HS-27A (cell line): ENCODE data around the gene PEX11A.

Experiments
- DNase-seq: peaks from one replicate; pipeline ENCODE4 v3.0.0-alpha.2; 2012; ENCODE audit warnings: low read depth, missing footprints

PEX11A gene

GRCh38 chr15:89654847-89655805 is 35.4 kb downstream of the PEX11A start, which contains the start of gene KIF7:
KIF7 (minus strand) TSS chr15:89655467; CDS start chr15:89652930, 2,537 bp downstream.
- no peak for DNase-seq

GRCh38 chr15:89654301-89654761 is 36.2 kb downstream of the PEX11A start:
- DNase-seq: no peak

GRCh38 chr15:89653578-89653977 is 37.0 kb downstream of the PEX11A start:
- no peak for DNase-seq

GRCh38 chr15:89652666-89653065 is 37.9 kb downstream of the PEX11A start:
- no peak for DNase-seq

- no peak for DNase-seq
Observed at GRCh38 chr15:89652131-89652530, 38.4 kb downstream of the PEX11A start.

GRCh38 chr15:89649716-89650115 is 40.8 kb downstream of the PEX11A start:
- DNase-seq: no peak

GRCh38 chr15:89649013-89649625 is 41.4 kb downstream of the PEX11A start:
- DNase-seq: no peak

GRCh38 chr15:89648106-89649012 is 42.2 kb downstream of the PEX11A start:
- no peak for DNase-seq

- DNase-seq: no peak
Observed at GRCh38 chr15:89647191-89647851, 43.2 kb downstream of the PEX11A start.

GRCh38 chr15:89646416-89647141 is 44.0 kb downstream of the PEX11A start:
- no peak for DNase-seq

- no peak for DNase-seq
Observed at GRCh38 chr15:89645680-89646079, 44.9 kb downstream of the PEX11A start.

- DNase-seq: no peak
Observed at GRCh38 chr15:89642106-89642505, 48.4 kb downstream of the PEX11A start.

- DNase-seq: no peak
Observed at GRCh38 chr15:89641053-89641452, 49.5 kb downstream of the PEX11A start.

- DNase-seq: no peak
Observed at GRCh38 chr15:89640245-89640644, 50.3 kb downstream of the PEX11A start.

GRCh38 chr15:89633585-89633984 is 57.0 kb downstream of the PEX11A start:
- DNase-seq: no peak

- DNase-seq: no peak
Observed at GRCh38 chr15:89632563-89633430, 57.8 kb downstream of the PEX11A start.

- DNase-seq: no peak
Observed at GRCh38 chr15:89631902-89632264, 58.7 kb downstream of the PEX11A start.
